Left lung (tissue), 10 donors: ENCODE measurements around the gene WWC1. TPM values are rescaled to one million over a fixed set of nuclear protein-coding genes. Genes with fewer than 3 reads are reported as not detected.

Experiments
- ATAC-seq: fragments of 200-7000 bp; cut with Tn5 transposase; one replicate; pipeline ENCODE4 v1.9.1; 2020; ENCODE audit warnings: moderate library complexity
- DNase-seq, 4 donors: peaks; one replicate each; pipeline ENCODE4 v3.0.0-alpha.2; 2013 to 2020
- H3K27ac ChIP-seq, 2 donors: fragments of 200-600 bp; sonication (generic) in 1 of 2; one replicate each; pipeline versions ENCODE4 v1.5.0 to v1.8.0; 2020 to 2021
- H3K27me3 ChIP-seq, 2 donors: fragments of 200-600 bp; sonication (generic) in 1 of 2; one replicate each; pipeline versions ENCODE4 v1.5.0 to v1.8.0; 2020 to 2021
- H3K36me3 ChIP-seq, 2 donors: fragments of 200-600 bp; sonication (generic) in 1 of 2; one replicate each; pipeline versions ENCODE4 v1.5.0 to v1.8.0; 2020 to 2021
- H3K4me1 ChIP-seq, 2 donors: fragments of 200-600 bp; one replicate each; pipeline ENCODE4 v1.8.0; 2021
- H3K4me3 ChIP-seq, 2 donors: fragments of 200-600 bp; sonication (generic) in 1 of 2; one replicate each; pipeline versions ENCODE4 v1.5.0 to v1.8.0; 2020 to 2021; ENCODE audit warnings: mild to moderate bottlenecking in 1 of 2
- H3K9me3 ChIP-seq, 2 donors: fragments of 200-600 bp; sonication (generic) in 1 of 2; one replicate each; pipeline versions ENCODE4 v1.5.0 to v1.8.0; 2020 to 2021
- CTCF ChIP-seq, 2 donors: fragments of 200-600 bp; sonication (generic) in 1 of 2; IDR thresholded peaks; one replicate each; pipeline versions ENCODE4 v1.5.0 to v1.8.0; 2021; ENCODE audit warnings: antibody characterized with exemption in 2 of 2
- intact Hi-C, 2 donors: fragments of 100-400 bp; cut with DNase I; formaldehyde crosslinking; loops; one replicate each; pipeline versions ENCODE4 v1.11.2 to v1.14.2; 2022
- polyA plus RNA-seq, 6 donors: library from polyadenylated mRNA; unstranded; fragments of 120-200 nt; gene quantifications; one replicate each; pipeline ENCODE4 v1.2.1, GENCODE V29; 2013; ENCODE audit not compliant: insufficient read length in 6 of 6
- total RNA-seq, 2 donors: library from RNA; stranded (reverse); fragmentation: NEBNext Ultra II Directional; extraction: Animal tissue kit (Norgen Biotek cat#: 25700); gene quantifications; one replicate each; pipeline ENCODE4 v1.2.1, GENCODE V29; 2021
- donor health status: DM: no; HTN: yes; CAD: no.
- donor health status: DM: no; HTN: no; CAD: no.

Gene WWC1
- total and polyA plus RNA-seq, 8 donors = 59.6 to 128 (median 86.1) TPM

- Histone ChIP-seq H3K4me3 (no peak overlapping the region), H3K4me1 (peaks cover 0 to 3% of the 10 kb centered on the region in 2 donors), H3K27ac (no peak overlapping the region), H3K36me3 (no peaks in the 10 kb centered on the region), H3K9me3 (no peaks in the 10 kb centered on the region), H3K27me3 (peaks cover 0 to 33% of the 10 kb centered on the region in 2 donors)
- no peak for DNase-seq
- no peak for TF ChIP-seq CTCF (IDR thresholded peaks at IDR 0.05)
- intact Hi-C loops = no loop called here
- no peak for ATAC-seq
Observed at GRCh38 chr5:168296682-168297081, 5.2 kb downstream of the WWC1 start.

- no peaks in the 10 kb centered on the region for H3K36me3 ChIP-seq
- ATAC-seq (no peak), DNase-seq (no peak)
- H3K4me3 ChIP-seq = no peak overlapping the region
- no peak overlapping the region for H3K27ac ChIP-seq
- intact Hi-C loops = no loop called here
- no peak for TF ChIP-seq CTCF (IDR thresholded peaks at IDR 0.05)
- peaks cover 0 to 11% of the 10 kb centered on the region in 2 donors for H3K27me3 ChIP-seq
- H3K4me1 ChIP-seq = no peaks in the 10 kb centered on the region
- no peaks in the 10 kb centered on the region for H3K9me3 ChIP-seq
Observed at GRCh38 chr5:168298949-168299348, 7.5 kb downstream of the WWC1 start.

GRCh38 chr5:168299372-168299771 lies 7.9 kb downstream of the WWC1 start:
- ATAC-seq (no peak), DNase-seq (no peak)
- H3K27me3 ChIP-seq = peaks cover 0 to 7% of the 10 kb centered on the region in 2 donors
- no peaks in the 10 kb centered on the region for H3K36me3 ChIP-seq
- no peak overlapping the region for H3K4me3 ChIP-seq
- no peaks in the 10 kb centered on the region for H3K4me1 ChIP-seq
- H3K9me3 ChIP-seq = no peaks in the 10 kb centered on the region
- no peak overlapping the region for H3K27ac ChIP-seq
- no peak for TF ChIP-seq CTCF (IDR thresholded peaks at IDR 0.05)
- intact Hi-C loops = no loop called here

GRCh38 chr5:168300326-168301182 lies 9.1 kb downstream of the WWC1 start:
- DNase-seq = no peak
- H3K27ac ChIP-seq = no peak overlapping the region
- no peak for TF ChIP-seq CTCF (IDR thresholded peaks at IDR 0.05)
- ATAC-seq = no peak
- H3K9me3 ChIP-seq = no peaks in the 10 kb centered on the region
- H3K4me1 ChIP-seq = no peaks in the 10 kb centered on the region
- no peak overlapping the region for H3K4me3 ChIP-seq
- no peaks in the 10 kb centered on the region for H3K36me3 ChIP-seq
- intact Hi-C loops = no loop called here
- H3K27me3 ChIP-seq = no peaks in the 10 kb centered on the region

GRCh38 chr5:168301593-168302390 lies 10.3 kb downstream of the WWC1 start:
- H3K27ac ChIP-seq = peak overlapping the region; percentile 13 to 60

More at GRCh38 chr5:168301593-168302390, 10.3 kb downstream of the WWC1 start:
- DNase-seq = peak in 1 of 4 donors; percentile 50
- no peak for TF ChIP-seq CTCF (IDR thresholded peaks at IDR 0.05)
- Histone ChIP-seq H3K4me3 (no peak overlapping the region), H3K9me3 (no peaks in the 10 kb centered on the region), H3K4me1 (no peaks in the 10 kb centered on the region), H3K27me3 (no peaks in the 10 kb centered on the region), H3K36me3 (no peaks in the 10 kb centered on the region)
- intact Hi-C loops = no loop called here
- ATAC-seq = peak; percentile 78
